GM04503 (cell line): Measurements from ENCODE around the gene SLC35E2B.
"Not testable (repeated sequence)": the region's sequence is repeated elsewhere in the genome, so short reads cannot be mapped to it uniquely, and the experiment has no call there.

Experiments used
- DNase-seq: peaks from one replicate; pipeline ENCODE4 v3.0.0-alpha.2; 2012; ENCODE audit warnings: low read depth

Gene SLC35E2B

DNA sequence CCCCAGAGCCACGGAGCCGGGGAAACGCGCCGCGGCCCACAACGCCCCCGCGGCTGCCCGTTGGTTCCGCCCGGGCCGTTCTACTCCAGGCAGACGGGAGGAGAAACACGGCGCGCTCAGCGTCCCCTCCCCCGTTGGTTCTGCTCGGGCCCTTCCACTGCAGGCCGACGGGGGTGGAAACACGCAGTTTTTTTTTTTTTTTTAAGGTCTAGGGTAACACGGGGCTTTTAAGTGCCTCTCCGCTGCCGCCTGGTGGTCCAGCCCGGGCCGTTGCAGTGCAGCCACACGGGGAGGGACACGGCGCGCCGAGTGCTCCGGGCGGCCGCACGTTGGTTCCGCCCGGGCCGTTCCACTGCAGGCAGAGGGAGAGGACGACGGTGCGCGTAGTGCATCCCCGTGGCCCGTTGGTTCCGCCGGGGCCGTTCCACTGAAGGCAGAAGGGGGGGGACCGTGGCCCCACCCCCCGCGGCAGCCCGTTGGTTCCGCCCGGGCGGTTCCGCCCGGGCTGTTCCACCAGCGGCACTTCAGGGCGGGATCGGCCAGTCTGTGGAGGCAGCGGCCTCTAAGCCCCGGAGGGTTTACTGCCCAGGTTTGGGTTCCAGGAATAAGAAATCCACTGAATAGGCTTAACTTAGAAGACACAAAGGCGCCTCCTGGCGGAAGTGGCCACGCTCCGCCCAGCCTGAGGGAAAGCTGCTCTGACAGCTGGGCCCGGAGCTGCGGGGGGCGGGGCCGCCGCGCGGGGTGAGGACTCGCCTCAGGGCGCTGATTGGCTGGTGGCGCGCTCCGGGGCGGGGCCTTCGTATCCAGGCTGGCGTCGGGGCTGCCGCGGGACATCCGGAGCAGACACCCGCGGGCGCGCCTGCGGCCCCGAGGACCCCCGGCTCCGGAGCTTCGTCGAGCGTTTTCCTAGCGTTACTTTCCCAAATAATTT, at the start of gene SLC35E2B:
TSS of gene SLC35E2B (minus strand) at position 82 of the 934 bp plus-strand sequence. CDS start 16,096 bp downstream, outside the sequence.
- peak; percentile 58 for DNase-seq

DNA sequence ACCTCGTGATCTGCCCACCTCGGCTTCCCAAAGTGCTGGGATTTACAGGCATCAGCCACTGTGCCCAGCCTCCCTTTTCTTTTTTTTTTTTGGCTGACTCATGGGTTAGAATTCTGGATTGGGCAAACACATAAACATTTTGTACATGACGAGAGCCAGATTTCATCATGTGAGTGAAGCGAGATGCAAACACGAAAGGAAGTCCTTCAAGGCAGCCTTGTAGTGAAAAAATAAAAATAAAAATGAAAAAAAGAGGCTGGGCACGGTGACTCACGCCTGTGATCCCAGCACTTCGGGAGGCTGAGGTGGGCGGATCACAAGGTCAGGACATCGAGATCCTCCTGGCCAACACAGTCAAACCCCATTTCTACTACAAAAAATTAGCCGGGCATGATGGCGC, 48.4 kb upstream of the SLC35E2B start:
- peak; percentile 98 for DNase-seq

DNA sequence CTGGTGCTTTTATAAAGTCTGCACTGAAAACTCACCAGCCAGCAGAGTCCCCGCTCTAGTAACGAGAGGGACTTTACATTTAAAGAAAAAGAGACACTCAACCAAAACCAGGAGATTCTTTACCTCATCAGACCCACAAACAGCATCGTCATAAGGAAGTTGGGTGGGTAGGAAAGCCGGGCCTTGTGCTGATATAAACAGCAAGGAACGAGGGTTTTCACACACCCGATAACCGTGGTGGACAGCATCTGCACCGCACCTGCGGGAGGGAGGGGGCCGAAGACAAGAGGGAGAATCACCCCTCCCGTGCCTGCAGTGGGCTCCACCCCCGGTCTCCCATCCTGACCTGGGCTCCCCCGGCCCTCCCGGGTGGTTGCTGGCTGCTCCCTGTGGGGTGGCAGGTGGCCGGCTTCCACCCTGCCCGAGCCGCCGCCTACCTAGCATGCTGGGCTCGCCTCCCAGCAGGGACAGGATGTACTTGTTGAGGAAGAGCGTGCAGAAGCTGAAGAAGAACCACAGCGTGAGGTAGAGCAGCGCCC, 46.3 kb upstream of the SLC35E2B start:
- DNase-seq: not testable (repeated sequence)

- DNase-seq: not testable (repeated sequence)
These were observed 45.3 kb upstream of the SLC35E2B start for GRCh38 chr1:1737675-1738590.

DNA sequence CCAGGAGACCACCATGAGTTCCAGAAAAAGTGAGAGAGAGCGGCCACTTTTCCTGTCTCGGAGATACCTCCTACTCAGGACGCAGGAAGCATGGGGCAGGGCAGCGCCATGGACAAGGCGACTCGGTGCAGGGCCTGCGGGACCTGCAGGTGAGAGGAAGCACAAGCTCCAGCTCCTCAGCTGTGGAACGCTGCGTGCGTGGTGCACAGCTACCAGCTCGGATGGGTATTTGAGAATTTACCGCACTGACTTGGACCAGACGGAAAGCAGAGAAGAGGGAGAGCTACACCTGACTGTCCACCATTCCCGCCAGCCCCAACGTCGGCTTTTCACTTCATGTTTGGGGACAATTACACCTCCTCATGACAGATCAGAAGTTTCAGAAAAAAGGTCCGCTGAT, 39.8 kb upstream of the SLC35E2B start:
- no peak for DNase-seq

DNA sequence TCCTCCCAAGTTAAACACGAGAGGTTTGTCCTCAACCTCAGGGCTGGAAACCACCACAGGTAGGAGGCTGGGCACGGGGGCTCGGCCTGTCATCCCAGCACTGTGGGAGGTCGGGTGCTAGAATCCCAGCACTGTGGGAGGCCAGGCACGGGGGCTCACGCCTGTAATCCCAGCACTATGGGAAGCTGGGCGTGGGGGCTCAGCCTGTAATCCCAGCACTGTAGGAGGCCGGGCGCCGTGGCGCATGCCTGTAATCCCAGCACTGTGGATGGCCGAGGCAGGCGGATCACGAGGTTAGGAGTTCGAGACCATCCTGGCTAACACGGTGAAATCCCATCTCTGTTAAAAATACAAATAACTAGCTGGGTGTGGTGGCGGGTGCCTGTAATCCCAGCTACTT, 38.3 kb upstream of the SLC35E2B start:
- no peak for DNase-seq

GRCh38 chr1:1730230-1730629, 37.6 kb upstream of the SLC35E2B start:
- not testable (repeated sequence) for DNase-seq

- not testable (repeated sequence) for DNase-seq
These were observed 36.7 kb upstream of the SLC35E2B start for GRCh38 chr1:1729116-1729816.

- DNase-seq: peak; percentile 39
These were observed 35.9 kb upstream of the SLC35E2B start for GRCh38 chr1:1728308-1729005.

DNA sequence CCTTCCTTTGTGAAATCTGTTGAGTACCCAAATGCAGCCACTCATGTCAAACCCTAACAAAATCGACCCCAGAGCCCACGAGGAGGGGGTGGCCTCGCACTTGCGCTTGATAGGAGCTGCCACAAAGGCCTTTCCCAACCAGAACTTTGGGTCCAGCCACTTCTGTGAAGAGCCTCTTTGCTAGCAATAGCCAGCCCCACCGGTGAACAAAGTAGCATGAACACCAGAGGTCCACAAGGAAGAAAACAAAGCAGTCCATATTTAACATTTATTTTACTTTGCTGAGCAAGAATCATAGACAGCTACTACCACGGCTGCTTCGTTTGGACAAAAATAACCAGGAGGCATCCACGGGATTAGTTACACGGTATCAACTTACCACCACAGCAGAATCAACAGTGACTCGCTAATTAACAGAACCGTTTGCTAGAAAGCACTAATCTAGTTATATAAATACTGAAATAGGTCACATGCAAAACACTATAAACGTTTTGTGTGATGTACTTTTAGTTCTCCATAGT, 34.6 kb upstream of the SLC35E2B start:
- DNase-seq: not testable (repeated sequence)

- not testable (repeated sequence) for DNase-seq
These were observed 33.5 kb upstream of the SLC35E2B start for GRCh38 chr1:1726088-1726487.

GRCh38 chr1:1724035-1724864, 31.7 kb upstream of the SLC35E2B start, which contains the start of gene CDK11A:
Gene CDK11A, minus strand, starts transcription at chr1:1724357. Its CDS starts 1,539 bp downstream, at chr1:1722818.
- DNase-seq: peak; percentile 95

GRCh38 chr1:1721201-1721600, 28.6 kb upstream of the SLC35E2B start:
- no peak for DNase-seq

DNA sequence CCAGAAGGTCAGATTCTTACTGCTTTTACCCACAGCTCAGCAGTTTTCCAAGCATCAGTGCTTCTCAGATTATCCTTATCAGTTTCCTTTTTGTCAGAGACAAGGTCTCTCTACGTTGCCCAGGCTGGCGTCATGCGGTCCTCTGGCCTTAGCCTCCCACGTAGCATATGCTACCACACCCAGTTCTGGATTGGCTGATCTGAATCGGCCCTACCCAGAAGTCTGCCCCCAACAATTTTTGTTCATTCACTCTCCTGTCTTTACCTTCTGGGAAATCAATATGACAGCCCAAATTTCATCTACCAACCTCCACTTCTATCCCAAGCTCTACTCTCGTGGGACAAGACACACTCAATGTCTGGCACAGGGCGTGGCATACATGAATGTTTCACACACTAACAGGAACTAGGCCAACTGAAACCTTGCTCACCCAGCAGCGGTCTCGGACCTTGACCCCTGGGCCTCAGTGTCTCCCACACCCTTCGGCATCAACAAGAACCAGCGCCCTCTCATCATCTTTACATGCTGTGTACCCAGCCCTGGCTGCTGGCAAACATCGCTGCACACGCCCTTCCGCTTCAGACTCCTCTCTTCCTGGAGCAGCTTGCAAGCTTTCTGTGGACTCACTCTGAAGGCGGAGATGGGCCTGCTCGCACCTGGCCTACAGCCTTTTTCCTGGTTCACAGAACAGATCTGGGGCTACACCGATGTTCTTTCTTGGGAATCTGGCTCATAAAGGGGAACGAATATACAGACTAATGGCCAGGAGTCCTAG, 22.7 kb upstream of the SLC35E2B start:
- DNase-seq: not testable (repeated sequence)

- not testable (repeated sequence) for DNase-seq
These were observed 15.3 kb upstream of the SLC35E2B start for GRCh38 chr1:1707897-1708296.

DNA sequence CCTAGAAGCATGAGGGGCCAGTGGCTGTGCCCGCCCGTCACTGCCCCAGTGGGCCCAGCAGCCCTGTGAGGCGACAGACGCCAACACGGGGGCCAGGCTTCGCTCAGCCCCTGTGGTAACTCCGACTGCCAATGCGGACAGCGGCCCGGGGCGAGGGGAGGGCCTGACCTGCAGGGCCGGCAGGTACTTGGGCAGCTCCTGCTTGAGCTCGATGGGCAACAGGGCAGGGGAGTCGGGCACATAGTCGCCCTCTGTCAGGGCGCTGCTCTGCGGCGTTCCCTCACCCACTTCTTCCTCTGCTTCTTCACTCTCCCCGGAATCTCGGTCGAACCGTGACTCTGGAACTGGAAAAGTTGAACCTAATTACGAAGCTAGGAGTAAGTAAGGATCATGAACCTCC, 14.6 kb upstream of the SLC35E2B start:
- DNase-seq: not testable (repeated sequence)

DNA sequence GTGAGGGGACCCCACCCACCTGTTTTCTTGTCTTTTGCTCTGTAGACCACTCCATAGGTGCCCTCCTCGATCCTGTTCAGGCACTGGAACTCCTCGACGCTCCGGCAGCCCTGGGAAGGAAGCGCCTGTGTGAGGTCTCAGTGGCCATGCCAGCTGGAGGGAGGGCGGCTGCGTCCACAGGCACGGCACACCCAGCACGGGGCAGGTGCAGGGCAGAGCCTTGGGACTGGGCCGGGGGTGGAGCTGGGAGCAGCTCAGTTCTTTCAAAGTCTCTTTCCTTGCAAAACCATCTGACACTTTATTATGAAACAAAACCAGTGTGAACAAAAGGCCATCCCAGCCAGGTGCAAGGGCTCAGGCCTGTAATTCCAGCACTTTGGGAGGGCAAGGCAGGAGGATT, 13.0 kb upstream of the SLC35E2B start:
- DNase-seq: not testable (repeated sequence)

- DNase-seq: not testable (repeated sequence)
These were observed 11.8 kb upstream of the SLC35E2B start for GRCh38 chr1:1704284-1704957.
